ENCODE measurements around the gene ARL15.

GRCh38 chr5:54090495-54091120, 219.8 kb downstream of the ARL15 start:
- TF ChIP-seq CTCF (conservative IDR thresholded peaks at IDR 0.05; ENCODE audit: low read depth, low read length) = peak; percentile 50
- no peak for TF ChIP-seq EZH2 (IDR thresholded peaks at IDR 0.05; ENCODE audit: borderline replicate concordance, low read depth, low read length, poor library complexity, severe bottlenecking)
